Skeletal muscle tissue (tissue), 4 donors: ENCODE results near the gene SLC30A4. TPM values are rescaled to one million over a fixed set of nuclear protein-coding genes. Genes with fewer than 3 reads are reported as not detected.
"Not testable (repeated sequence)": the region's sequence is repeated elsewhere in the genome, so short reads cannot be mapped to it uniquely, and the experiment has no call there.

Experiments
- H3K27ac ChIP-seq: one replicate; pipeline ENCODE4 v1.7.0; 2013; ENCODE audit warnings: mild to moderate bottlenecking, low read depth, low read length, inconsistent platforms
- H3K27me3 ChIP-seq, 3 donors: one replicate each; pipeline ENCODE4 v1.7.0; 2013; ENCODE audit warnings: low read length in 3 of 3; ENCODE audit not compliant: control insufficient read depth in 3 of 3, insufficient read depth in 3 of 3
- H3K36me3 ChIP-seq, 3 donors: one replicate each; pipeline ENCODE4 v1.7.0; 2013; ENCODE audit warnings: low read length in 3 of 3; ENCODE audit not compliant: control insufficient read depth in 3 of 3, insufficient read depth in 3 of 3
- H3K4me1 ChIP-seq, 3 donors: one replicate each; pipeline ENCODE4 v1.7.0; 2013; ENCODE audit warnings: low read length in 3 of 3, mild to moderate bottlenecking in 3 of 3; ENCODE audit not compliant: control insufficient read depth in 3 of 3, insufficient read depth in 3 of 3
- H3K4me3 ChIP-seq, 3 donors: one replicate each; pipeline ENCODE4 v1.7.0; 2013; ENCODE audit warnings: low read length in 3 of 3
- H3K9ac ChIP-seq, 3 donors: one replicate each; pipeline ENCODE4 v1.7.0; 2013; ENCODE audit warnings: low read length in 3 of 3, mild to moderate bottlenecking in 3 of 3, moderate library complexity in 2 of 3, low read depth in 1 of 3
- H3K9me3 ChIP-seq, 3 donors: one replicate each; pipeline ENCODE4 v1.7.0; 2013; ENCODE audit warnings: low read length in 3 of 3; ENCODE audit not compliant: control insufficient read depth in 3 of 3
- total RNA-seq: library from RNA; depleted of rRNA; stranded (reverse); fragments of >200 nt; gene quantifications from one replicate; pipeline ENCODE4 v1.2.3, GENCODE V29; 2014
- donor health status: Osteomylitis.

The SLC30A4 gene
- total RNA-seq, 1 donor from 2014 or later: 8.9 TPM

DNA sequence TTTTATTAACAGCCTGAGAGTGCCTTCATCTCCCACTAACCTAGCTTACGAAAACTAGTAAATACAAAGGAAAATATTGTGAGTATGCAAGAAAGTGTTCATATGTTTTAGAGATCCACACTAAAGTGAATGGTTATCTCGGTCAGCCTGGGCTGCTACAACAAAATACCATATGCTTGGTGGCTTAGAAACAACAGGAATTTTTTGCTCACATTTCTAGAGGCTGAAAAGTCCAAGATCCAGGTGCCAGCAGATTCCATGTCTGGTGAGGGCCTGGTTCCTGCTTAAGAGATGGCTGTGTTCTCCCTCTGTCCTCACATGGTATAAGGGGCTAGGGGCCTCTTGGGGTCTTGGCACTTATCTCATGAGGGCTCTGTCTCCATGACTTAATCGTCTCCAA lies 20.5 kb upstream of the SLC30A4 start:
- H3K4me3 ChIP-seq: no peak overlapping the region
- no peaks in the 10 kb centered on the region for H3K27me3 ChIP-seq
- no peaks in the 10 kb centered on the region for H3K9me3 ChIP-seq
- H3K4me1 ChIP-seq: no peaks in the 10 kb centered on the region
- no peak overlapping the region for H3K27ac ChIP-seq
- H3K36me3 ChIP-seq: no peaks in the 10 kb centered on the region
- no peak overlapping the region for H3K9ac ChIP-seq

DNA sequence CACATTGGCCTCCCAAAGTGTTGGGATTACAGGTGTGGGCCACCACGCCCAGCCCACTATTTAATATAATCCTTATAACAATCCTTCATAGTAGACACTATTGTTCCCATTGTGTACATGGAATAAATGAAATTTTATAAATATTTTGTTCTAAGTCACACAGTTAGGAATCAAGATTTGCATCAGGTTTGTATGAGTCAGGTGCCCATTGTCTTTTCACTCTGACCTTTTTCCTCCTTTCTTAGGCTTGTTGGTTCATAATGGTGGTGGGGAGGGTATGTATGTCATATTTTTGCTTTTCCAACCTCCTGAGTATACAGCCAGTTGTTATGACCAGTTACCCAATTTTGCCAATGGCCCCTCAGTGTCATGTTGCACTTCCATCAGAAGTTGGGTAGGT lies 18.0 kb upstream of the SLC30A4 start:
- Histone ChIP-seq H3K4me1 (no peaks in the 10 kb centered on the region), H3K9me3 (no peaks in the 10 kb centered on the region), H3K36me3 (no peaks in the 10 kb centered on the region), H3K9ac (no peak overlapping the region), H3K27ac (no peak overlapping the region), H3K27me3 (no peaks in the 10 kb centered on the region), H3K4me3 (no peak overlapping the region)

DNA sequence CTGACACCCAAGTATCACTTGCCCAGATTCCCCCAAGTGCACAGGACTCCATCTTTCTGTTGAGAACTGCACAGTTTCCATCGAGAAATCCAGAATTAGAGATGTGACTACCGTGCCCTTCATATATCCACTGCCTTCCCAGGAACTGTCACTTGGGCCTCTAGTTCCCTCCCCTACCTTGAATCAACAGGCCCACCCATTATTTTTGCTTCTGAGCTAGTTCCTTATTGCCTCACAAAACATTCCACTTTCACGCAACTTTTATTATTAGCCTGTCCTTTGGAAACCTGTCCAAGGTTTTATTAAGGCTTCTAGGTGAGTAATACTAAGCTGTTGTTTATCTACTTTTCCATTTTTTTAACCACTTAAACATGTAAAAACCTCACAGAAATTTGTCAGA lies 17.1 kb upstream of the SLC30A4 start:
- Histone ChIP-seq H3K9me3 (no peaks in the 10 kb centered on the region), H3K36me3 (no peaks in the 10 kb centered on the region), H3K9ac (no peak overlapping the region), H3K27ac (no peak overlapping the region), H3K4me3 (no peak overlapping the region), H3K4me1 (no peaks in the 10 kb centered on the region), H3K27me3 (no peaks in the 10 kb centered on the region)

DNA sequence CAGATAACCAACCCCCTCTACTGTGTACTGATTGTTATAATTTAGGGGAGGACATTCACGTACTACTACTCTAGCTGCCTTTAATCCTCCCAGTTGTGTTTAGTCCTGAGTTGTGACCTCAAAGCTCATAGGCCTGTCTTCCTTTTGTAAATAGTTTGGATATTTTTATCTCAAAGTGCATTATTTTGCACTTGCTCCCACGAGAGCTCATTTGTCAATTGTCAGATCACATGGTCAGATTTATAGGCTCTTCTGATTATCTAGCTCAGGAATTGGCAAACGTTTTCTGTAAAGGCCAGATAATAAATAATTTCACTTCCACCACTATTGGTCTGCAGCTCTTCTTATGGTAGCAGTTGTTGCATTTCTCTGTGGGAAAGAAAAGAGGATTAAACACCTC lies 14.4 kb upstream of the SLC30A4 start:
- Histone ChIP-seq H3K27me3 (peaks cover 0 to 3% (median 0%) of the 10 kb centered on the region in 3 donors), H3K9ac (no peak overlapping the region), H3K9me3 (no peaks in the 10 kb centered on the region), H3K4me1 (no peaks in the 10 kb centered on the region), H3K36me3 (no peaks in the 10 kb centered on the region), H3K27ac (no peak overlapping the region), H3K4me3 (no peak overlapping the region)

DNA sequence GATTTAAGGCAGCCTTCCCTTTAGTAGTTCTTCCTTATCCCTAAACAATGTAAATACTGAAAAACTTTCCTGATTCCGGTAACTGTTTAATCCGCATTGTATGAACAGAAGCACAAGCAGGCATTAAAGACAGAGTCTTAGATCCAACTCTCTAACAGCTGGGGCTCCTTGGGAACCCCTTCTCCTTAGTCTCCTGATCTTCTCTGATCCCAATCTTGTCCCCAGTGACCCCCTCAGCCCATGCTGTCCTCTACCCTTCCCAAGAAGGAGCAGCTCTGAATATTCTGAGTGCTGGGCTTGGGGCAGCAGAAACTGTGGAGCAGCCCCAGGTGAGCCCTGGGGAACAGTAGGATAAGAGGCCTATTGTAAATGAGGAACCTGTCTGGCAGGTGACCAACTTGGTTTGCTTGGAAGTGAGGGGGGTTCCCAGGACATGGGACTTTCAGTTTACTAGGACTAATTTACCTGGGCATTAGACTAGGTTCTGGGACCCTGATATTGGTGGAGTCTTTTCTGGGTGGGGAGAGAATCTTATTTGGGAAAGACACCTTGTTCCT lies 13.0 kb upstream of the SLC30A4 start:
- Histone ChIP-seq H3K9me3 (no peaks in the 10 kb centered on the region), H3K27ac (no peak overlapping the region), H3K4me3 (no peak overlapping the region), H3K36me3 (no peaks in the 10 kb centered on the region), H3K27me3 (peaks cover 0 to 3% (median 0%) of the 10 kb centered on the region in 3 donors), H3K4me1 (no peaks in the 10 kb centered on the region), H3K9ac (no peak overlapping the region)

DNA sequence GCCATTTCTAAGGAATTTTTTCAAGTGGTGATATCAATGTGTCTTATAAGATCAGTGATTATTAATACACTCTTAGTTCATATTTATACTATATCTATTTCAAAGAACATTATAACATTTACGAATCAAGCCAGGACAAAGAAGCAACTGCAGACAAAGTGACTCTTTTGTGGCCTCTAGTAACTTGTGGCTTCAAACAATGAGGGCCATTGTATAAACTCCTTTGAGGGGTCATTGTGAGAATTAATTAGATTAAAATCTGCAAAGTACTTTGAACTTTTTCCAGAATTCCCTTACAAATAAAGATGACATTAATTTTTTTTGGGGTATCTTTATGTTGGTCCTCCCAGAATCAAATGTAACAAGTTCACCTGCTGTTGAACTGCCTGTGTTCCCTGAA lies 12.3 kb upstream of the SLC30A4 start:
- H3K36me3 ChIP-seq: no peaks in the 10 kb centered on the region
- no peaks in the 10 kb centered on the region for H3K4me1 ChIP-seq
- H3K9ac ChIP-seq: no peak overlapping the region
- no peak overlapping the region for H3K27ac ChIP-seq
- H3K9me3 ChIP-seq: no peaks in the 10 kb centered on the region
- peaks cover 0 to 3% (median 0%) of the 10 kb centered on the region in 3 donors for H3K27me3 ChIP-seq
- no peak overlapping the region for H3K4me3 ChIP-seq

DNA sequence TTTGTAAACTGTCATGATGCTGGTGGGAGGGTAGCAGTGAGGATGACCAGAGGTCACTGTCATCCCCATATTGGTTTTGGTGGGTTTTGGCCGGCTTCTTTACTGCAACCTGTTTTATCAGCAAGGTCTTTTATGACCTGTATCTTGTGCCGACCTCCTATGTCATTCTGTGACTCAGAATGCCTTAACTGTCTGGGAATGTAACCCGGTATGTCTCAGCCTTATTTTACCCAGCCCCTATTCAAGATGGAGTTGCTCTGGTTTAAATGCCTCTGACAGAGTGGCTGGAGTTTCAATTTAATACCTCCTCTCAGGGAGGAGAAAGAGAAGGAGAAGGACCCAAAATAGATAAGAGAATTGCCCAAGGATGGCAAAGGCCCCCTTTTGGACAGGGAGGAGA lies 10.3 kb upstream of the SLC30A4 start:
- not testable (repeated sequence) for H3K4me1 ChIP-seq, H3K27me3 ChIP-seq, H3K9ac ChIP-seq, H3K36me3 ChIP-seq, H3K27ac ChIP-seq, H3K4me3 ChIP-seq, H3K9me3 ChIP-seq

DNA sequence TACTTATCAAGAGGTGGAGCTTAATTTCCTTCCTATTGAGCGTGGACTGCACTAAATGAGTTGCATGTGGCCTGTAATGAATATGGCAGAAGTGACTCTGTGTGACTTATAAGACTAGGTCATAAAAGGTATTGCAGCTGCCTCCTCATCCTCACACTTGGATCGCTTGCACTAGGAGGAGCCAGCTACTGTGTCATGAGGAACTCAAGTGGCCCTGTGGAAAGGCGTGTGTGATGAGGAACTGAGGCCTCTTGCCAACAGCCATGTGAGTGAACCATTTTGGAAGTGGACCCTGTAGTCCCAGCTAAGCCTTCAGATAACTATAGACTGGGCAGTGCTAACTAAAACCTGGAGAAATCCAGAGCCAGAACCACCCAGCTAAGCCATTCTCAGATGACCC lies 7.1 kb upstream of the SLC30A4 start:
- Histone ChIP-seq H3K4me1 (no peaks in the 10 kb centered on the region), H3K9ac (no peak overlapping the region), H3K36me3 (no peaks in the 10 kb centered on the region), H3K27me3 (peaks cover 0 to 3% (median 0%) of the 10 kb centered on the region in 3 donors), H3K9me3 (no peaks in the 10 kb centered on the region), H3K27ac (no peak overlapping the region), H3K4me3 (no peak overlapping the region)

DNA sequence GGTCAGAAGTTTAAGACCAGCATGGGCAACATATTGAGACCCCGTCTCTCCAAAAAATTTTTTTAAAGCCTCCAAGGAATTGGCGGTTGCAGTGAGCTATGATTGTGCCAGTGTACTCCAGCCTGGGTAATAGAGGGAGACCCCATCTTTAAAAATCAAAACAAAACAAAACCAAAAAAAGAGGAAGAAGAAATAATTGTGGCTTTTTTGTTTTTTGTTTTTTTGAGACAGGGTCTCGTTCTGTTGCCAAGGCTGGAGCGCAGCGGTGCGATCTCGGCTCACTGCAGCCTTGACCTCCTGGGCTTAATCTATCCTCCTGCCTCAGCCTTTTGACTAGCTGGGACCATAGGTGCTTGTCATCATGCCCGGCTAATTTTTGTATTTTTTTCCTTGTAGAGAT lies 4.5 kb upstream of the SLC30A4 start:
- H3K9ac ChIP-seq: no peak overlapping the region
- H3K9me3 ChIP-seq: no peaks in the 10 kb centered on the region
- H3K27ac ChIP-seq: no peak overlapping the region
- H3K4me1 ChIP-seq: peaks cover 0 to 5% (median 0%) of the 10 kb centered on the region in 3 donors
- no peaks in the 10 kb centered on the region for H3K27me3 ChIP-seq
- H3K4me3 ChIP-seq: no peak overlapping the region
- no peaks in the 10 kb centered on the region for H3K36me3 ChIP-seq

DNA sequence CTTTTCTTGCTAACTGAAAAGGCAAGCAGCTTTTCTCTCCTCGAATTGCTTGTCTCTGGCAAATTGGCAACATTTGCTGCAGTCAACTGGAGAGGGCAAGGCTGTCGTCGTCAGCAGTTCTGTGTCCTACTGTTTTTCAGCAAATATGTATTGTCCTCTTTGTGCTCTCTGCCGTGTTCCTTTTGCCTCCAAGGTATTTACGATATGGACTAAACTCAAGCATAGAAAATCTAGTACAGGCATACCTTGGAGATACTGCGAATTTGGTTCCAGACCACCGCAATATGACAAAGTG lies 558 bp upstream of the SLC30A4 start:
- peaks cover 7 to 21% (median 15%) of the 10 kb centered on the region in 3 donors for H3K4me1 ChIP-seq

More for the DNA sequence above, 558 bp upstream of the SLC30A4 start:
- peak overlapping the region; percentile 76 to 85 (median 84) for H3K4me3 ChIP-seq
- no peaks in the 10 kb centered on the region for H3K36me3 ChIP-seq
- H3K27ac ChIP-seq: peak overlapping the region; percentile 61
- H3K27me3 ChIP-seq: no peaks in the 10 kb centered on the region
- H3K9ac ChIP-seq: peak overlapping the region; percentile 64 to 83 (median 65)
- no peaks in the 10 kb centered on the region for H3K9me3 ChIP-seq
